ENCODE measurements around the gene DIP2A. TPM values are rescaled to one million over a fixed set of nuclear protein-coding genes. Genes with fewer than 3 reads are reported as not detected.
A peak's percentile ranks its signal among the peaks of the same experiment; 100 is the strongest.

DIP2A gene, protein sequence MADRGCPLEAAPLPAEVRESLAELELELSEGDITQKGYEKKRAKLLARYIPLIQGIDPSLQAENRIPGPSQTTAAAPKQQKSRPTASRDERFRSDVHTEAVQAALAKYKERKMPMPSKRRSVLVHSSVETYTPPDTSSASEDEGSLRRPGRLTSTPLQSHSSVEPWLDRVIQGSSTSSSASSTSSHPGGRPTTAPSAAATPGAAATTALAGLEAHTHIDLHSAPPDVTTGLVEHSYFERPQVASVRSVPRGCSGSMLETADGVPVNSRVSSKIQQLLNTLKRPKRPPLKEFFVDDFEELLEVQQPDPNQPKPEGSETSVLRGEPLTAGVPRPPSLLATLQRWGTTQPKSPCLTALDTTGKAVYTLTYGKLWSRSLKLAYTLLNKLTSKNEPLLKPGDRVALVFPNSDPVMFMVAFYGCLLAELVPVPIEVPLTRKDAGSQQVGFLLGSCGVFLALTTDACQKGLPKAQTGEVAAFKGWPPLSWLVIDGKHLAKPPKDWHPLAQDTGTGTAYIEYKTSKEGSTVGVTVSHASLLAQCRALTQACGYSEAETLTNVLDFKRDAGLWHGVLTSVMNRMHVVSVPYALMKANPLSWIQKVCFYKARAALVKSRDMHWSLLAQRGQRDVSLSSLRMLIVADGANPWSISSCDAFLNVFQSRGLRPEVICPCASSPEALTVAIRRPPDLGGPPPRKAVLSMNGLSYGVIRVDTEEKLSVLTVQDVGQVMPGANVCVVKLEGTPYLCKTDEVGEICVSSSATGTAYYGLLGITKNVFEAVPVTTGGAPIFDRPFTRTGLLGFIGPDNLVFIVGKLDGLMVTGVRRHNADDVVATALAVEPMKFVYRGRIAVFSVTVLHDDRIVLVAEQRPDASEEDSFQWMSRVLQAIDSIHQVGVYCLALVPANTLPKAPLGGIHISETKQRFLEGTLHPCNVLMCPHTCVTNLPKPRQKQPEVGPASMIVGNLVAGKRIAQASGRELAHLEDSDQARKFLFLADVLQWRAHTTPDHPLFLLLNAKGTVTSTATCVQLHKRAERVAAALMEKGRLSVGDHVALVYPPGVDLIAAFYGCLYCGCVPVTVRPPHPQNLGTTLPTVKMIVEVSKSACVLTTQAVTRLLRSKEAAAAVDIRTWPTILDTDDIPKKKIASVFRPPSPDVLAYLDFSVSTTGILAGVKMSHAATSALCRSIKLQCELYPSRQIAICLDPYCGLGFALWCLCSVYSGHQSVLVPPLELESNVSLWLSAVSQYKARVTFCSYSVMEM (N-terminal part only)
- 13.5 and 20.9 TPM in 2 replicates for total RNA-seq

DNA sequence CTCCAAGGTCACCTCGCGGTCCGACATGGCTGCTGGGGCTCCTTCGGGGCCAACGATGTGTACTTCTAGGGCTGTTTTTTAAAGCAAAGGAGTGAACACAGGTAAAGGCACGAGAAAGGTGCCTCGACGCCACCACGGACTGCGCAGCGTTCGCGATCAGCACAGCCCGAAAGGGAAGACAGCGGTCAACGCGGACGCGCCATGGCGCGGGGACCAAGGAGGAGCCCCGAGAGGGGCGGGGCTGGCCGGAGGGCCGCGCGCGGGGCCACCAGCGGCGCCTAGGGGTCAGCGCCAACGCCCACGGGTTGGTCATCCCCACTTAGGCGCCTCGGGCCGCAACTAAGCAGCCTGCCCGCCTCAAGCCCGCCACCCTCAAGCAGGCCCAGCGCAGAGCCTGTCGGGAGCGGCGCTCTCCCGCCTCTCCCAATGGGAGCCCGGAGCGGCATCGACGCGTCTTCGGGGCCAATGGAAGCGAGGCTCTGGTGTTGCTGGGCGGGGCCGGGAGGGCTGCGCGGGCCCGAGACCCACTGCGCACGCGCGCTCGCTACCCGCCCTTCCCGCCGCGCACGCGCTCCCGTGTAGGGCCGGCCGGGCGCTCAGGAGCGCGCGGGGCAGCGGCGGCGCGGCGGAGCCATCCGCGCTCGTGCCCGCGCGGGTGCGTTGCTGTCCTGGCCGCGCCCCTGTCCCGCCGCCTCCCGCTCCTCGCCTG lies at the start of gene DIP2A:
TSS of gene DIP2A (plus strand) at position 577 of the 709 bp plus-strand sequence. CDS start 241 bp downstream, outside the sequence.
- peak within 1 kb of the TSS; percentile 94 for H3K4me3 ChIP-seq (ENCODE audit: low read depth, low read length)
- DNase-seq (ENCODE audit: low read depth), result peak; percentile 39
- TF ChIP-seq, protein P1, sequence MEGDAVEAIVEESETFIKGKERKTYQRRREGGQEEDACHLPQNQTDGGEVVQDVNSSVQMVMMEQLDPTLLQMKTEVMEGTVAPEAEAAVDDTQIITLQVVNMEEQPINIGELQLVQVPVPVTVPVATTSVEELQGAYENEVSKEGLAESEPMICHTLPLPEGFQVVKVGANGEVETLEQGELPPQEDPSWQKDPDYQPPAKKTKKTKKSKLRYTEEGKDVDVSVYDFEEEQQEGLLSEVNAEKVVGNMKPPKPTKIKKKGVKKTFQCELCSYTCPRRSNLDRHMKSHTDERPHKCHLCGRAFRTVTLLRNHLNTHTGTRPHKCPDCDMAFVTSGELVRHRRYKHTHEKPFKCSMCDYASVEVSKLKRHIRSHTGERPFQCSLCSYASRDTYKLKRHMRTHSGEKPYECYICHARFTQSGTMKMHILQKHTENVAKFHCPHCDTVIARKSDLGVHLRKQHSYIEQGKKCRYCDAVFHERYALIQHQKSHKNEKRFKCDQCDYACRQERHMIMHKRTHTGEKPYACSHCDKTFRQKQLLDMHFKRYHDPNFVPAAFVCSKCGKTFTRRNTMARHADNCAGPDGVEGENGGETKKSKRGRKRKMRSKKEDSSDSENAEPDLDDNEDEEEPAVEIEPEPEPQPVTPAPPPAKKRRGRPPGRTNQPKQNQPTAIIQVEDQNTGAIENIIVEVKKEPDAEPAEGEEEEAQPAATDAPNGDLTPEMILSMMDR (conservative IDR thresholded peaks at IDR 0.05; ENCODE audit: low read depth, low read length), result peak; percentile 4

- H3K4me3 ChIP-seq (ENCODE audit: low read depth, low read length), result no peak overlapping the region
- no peak for DNase-seq (ENCODE audit: low read depth)
- TF ChIP-seq, protein P1 (conservative IDR thresholded peaks at IDR 0.05; ENCODE audit: low read depth, low read length), result no peak
Measured at GRCh38 chr21:46409641-46410406, 48.9 kb upstream of the DIP2A start.

DNA sequence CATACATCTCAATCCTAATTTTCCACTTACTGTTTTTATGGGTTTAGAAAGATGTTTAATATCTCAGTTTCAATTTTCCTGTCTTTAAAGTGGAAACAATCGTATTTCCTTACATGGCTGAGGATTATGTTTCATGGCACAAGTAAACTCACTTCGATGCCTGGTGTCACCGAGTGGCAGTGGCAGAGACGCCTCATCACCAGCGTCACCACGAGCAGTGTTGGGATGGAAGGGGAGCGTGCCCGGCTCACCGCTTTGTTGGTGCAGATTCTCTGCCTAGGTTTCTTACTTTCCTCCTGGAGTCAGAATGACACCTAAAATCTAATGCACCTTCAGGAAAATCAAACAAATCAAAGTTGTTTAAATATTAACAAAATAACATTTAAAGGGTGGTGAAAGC lies 48.2 kb upstream of the DIP2A start:
- no peak for DNase-seq (ENCODE audit: low read depth)
- TF ChIP-seq, protein P1 (conservative IDR thresholded peaks at IDR 0.05; ENCODE audit: low read depth, low read length), result no peak
- no peak overlapping the region for H3K4me3 ChIP-seq (ENCODE audit: low read depth, low read length)

GRCh38 chr21:46411236-46411635 lies 47.5 kb upstream of the DIP2A start:
- TF ChIP-seq, protein P1 (conservative IDR thresholded peaks at IDR 0.05; ENCODE audit: low read depth, low read length), result no peak
- no peak overlapping the region for H3K4me3 ChIP-seq (ENCODE audit: low read depth, low read length)
- DNase-seq (ENCODE audit: low read depth), result no peak

- TF ChIP-seq, protein P1 (conservative IDR thresholded peaks at IDR 0.05; ENCODE audit: low read depth, low read length), result no peak
- DNase-seq (ENCODE audit: low read depth), result no peak
- no peak overlapping the region for H3K4me3 ChIP-seq (ENCODE audit: low read depth, low read length)
Measured at GRCh38 chr21:46411691-46412090, 47.0 kb upstream of the DIP2A start.
